HepG2 (cell line): ENCODE results near the gene MAGI1. TPM values are rescaled to one million over a fixed set of nuclear protein-coding genes. Genes with fewer than 3 reads are reported as not detected.

Source experiments
- ATAC-seq: fragments of 200-7000 bp; cut with Tn5 transposase; 3 replicates; pipeline ENCODE4 v1.9.1; 2020; ENCODE audit warnings: mild to moderate bottlenecking, moderate library complexity
- BruUV-seq: library from RNA; stranded (reverse); fragments of 400-500 nt; replicated peaks from 2 replicates; lab custom pipeline; 2021; lab: Mats Ljungman, UMichigan
- CTCF ChIA-PET: fragments of 300-600 bp; formaldehyde crosslinking; extraction: SDS; loops from one replicate; lab custom pipeline; 2021; ENCODE audit warnings: low total read pairs, inconsistent platforms, low intra/inter-chr PET ratio; lab: Yijun Ruan, JAX
- POLR2A ChIA-PET: fragments of 350-600 bp; sonication (Branson Sonifier 250); formaldehyde crosslinking; loops from one replicate; lab custom pipeline; 2020; ENCODE audit warnings: antibody characterized with exemption, inconsistent platforms; lab: Yijun Ruan, JAX
- DNase-seq: peaks from one replicate; pipeline ENCODE4 v3.0.0-alpha.2; 2015; ENCODE audit warnings: low spot score
- FAIRE-seq: peaks from 3 replicates; lab custom pipeline; 2011; peaks lifted over from hg19 to GRCh38; lab: Jason Lieb, UNC
- H2AFZ ChIP-seq: one replicate; pipeline ENCODE4 v1.6.1; 2011; ENCODE audit warnings: low read length, inconsistent platforms
- H3K27ac ChIP-seq: fragments of 300-600 bp; 3 replicates; pipeline ENCODE4 v1.8.0; 2011; ENCODE audit warnings: mixed run types, mild to moderate bottlenecking, mixed read lengths, low read length, inconsistent platforms; ENCODE audit not compliant: insufficient read depth; ENCODE audit errors: extremely low read length
- H3K27me3 ChIP-seq, 2 experiments: fragments of 200-600 bp in 1 of 2; 2 replicates in 1 of 2; 3 replicates in 1 of 2; pipeline versions ENCODE4 v1.6.0 to v1.8.0; 2011; ENCODE audit warnings: low read length in 2 of 2, mild to moderate bottlenecking in 2 of 2, moderate library complexity in 2 of 2, inconsistent platforms in 1 of 2; ENCODE audit not compliant: insufficient read depth in 2 of 2, control insufficient read depth in 1 of 2
- H3K36me3 ChIP-seq, 2 experiments: fragments of 200-600 bp in 1 of 2; replicated peaks in 1 of 2; 2 replicates in 1 of 2; 3 replicates in 1 of 2; pipeline versions ENCODE4 v1.5.1 to v1.8.0; 2011; ENCODE audit warnings: low read length in 2 of 2, inconsistent platforms in 1 of 2; ENCODE audit not compliant: insufficient read depth in 2 of 2, control insufficient read depth in 1 of 2
- H3K4me1 ChIP-seq: 2 replicates; pipeline ENCODE4 v1.5.1; 2012; ENCODE audit warnings: low read length, inconsistent platforms; ENCODE audit not compliant: insufficient read depth
- H3K4me2 ChIP-seq: 2 replicates; pipeline ENCODE4 v1.6.0; 2011; ENCODE audit warnings: low read depth, low read length, inconsistent platforms
- H3K4me3 ChIP-seq, 3 experiments: fragments of 200-600 bp in 1 of 3; sonication (generic), shearing (Covaris generic) in 1 of 3; replicated peaks in 1 of 3; 2 replicates each; pipeline ENCODE4 v1.5.1; 2011 to 2016; ENCODE audit warnings: low read length in 3 of 3, inconsistent platforms in 2 of 3, low read depth in 2 of 3, mild to moderate bottlenecking in 2 of 3, control low read depth in 1 of 3, mixed read lengths in 1 of 3; ENCODE audit not compliant: insufficient read depth in 1 of 3
- H3K79me2 ChIP-seq: one replicate; pipeline ENCODE4 v1.6.1; 2011; ENCODE audit warnings: low read length, inconsistent platforms; ENCODE audit not compliant: insufficient read depth
- H3K9ac ChIP-seq: 2 replicates; pipeline ENCODE4 v1.6.0; 2011; ENCODE audit warnings: mild to moderate bottlenecking, low read depth, low read length, inconsistent platforms; ENCODE audit not compliant: insufficient read depth
- H3K9me3 ChIP-seq: 2 replicates; pipeline ENCODE4 v1.5.1; 2012; ENCODE audit warnings: mild to moderate bottlenecking, low read length
- H4K20me1 ChIP-seq: 2 replicates; pipeline ENCODE4 v1.6.0; 2011; ENCODE audit warnings: inconsistent platforms, mild to moderate bottlenecking, low read length, moderate library complexity; ENCODE audit not compliant: insufficient read depth
- FOXC1 ChIP-seq: sonication (generic); formaldehyde crosslinking; IDR thresholded peaks from 2 replicates; pipeline ENCODE4 v1.8.0; 2022; ENCODE audit warnings: mild to moderate bottlenecking, missing genetic modification reagents, borderline replicate concordance
- MTA1 ChIP-seq: sonication (generic); formaldehyde crosslinking; IDR thresholded peaks from 2 replicates; pipeline ENCODE4 v1.4.0; 2020; ENCODE audit warnings: missing genetic modification reagents, mild to moderate bottlenecking, borderline replicate concordance
- NR2C2 ChIP-seq: sonication (generic); formaldehyde crosslinking; IDR thresholded peaks from 2 replicates; pipeline ENCODE4 v1.4.0; 2020; ENCODE audit warnings: missing genetic modification reagents, mild to moderate bottlenecking, moderate library complexity, borderline replicate concordance
- SP1 ChIP-seq, 2 experiments: fragments of 450-650 bp in 1 of 2; sonication (generic) in 1 of 2; formaldehyde crosslinking in 1 of 2; IDR thresholded peaks; 2 replicates each; pipeline versions ENCODE4 v1.4.0 to v1.6.1; 2016 to 2020; ENCODE audit warnings: missing genetic modification reagents in 1 of 2
- TP53 ChIP-seq: sonication (generic); formaldehyde crosslinking; conservative IDR thresholded peaks from 2 replicates; pipeline ENCODE4 v1.4.0; 2020; ENCODE audit warnings: missing genetic modification reagents
- YY1 ChIP-seq: IDR thresholded peaks from 2 replicates; pipeline ENCODE4 v1.6.1; 2011; ENCODE audit warnings: low read length, low read depth, moderate library complexity, mild to moderate bottlenecking; ENCODE audit not compliant: insufficient read depth, insufficient replicate concordance
- ZFP82 ChIP-seq: sonication (generic); formaldehyde crosslinking; IDR thresholded peaks from 2 replicates; pipeline ENCODE4 v1.5.1; 2020; ENCODE audit warnings: mild to moderate bottlenecking, missing genetic modification reagents, borderline replicate concordance
- ZNF597 ChIP-seq: sonication (generic); formaldehyde crosslinking; IDR thresholded peaks from 2 replicates; pipeline ENCODE4 v1.5.0; 2020; ENCODE audit warnings: missing genetic modification reagents
- WGBS: methylation state at CpG from one replicate; pipeline ENCODE4 v1.1.6; 2017; ENCODE audit warnings: low lambda C conversion rate; 5-methylcytosine and 5-hydroxymethylcytosine counted together
- in situ Hi-C: cut with HindIII; loops from 2 replicates; pipeline ENCODE4 v1.10.0; 2017; ENCODE audit warnings: low pct_unique_long_range_greater_than_20kb; ENCODE audit not compliant: extremely low pct_ligation_motif_present
- intact Hi-C: fragments of 100-400 bp; cut with micrococcal nuclease; formaldehyde crosslinking; loops from one replicate; pipeline ENCODE4 v1.10.0; 2022; ENCODE audit not compliant: unreplicated experiment
- polyA plus RNA-seq, 8 experiments: library from polyadenylated mRNA; depleted of rRNA in 3 of 8; stranded (reverse) in 7 of 8; unstranded in 1 of 8; fragments of >200 nt; fragmentation: Illumina TruSeq in 4 of 8; extraction: Trizol in 4 of 8; gene quantifications; 2 replicates each; pipeline versions ENCODE4 v1.2.1 to v1.2.3, GENCODE V29; 2011 to 2016; ENCODE audit warnings: low read depth in 4 of 8, missing spikeins in 1 of 8, mixed read lengths in 1 of 8; ENCODE audit not compliant: insufficient read depth in 1 of 8
- total RNA-seq, 5 experiments: library from RNA; depleted of rRNA; stranded (reverse); fragments of >200 nt; fragmentation: Illumina TruSeq; extraction: Trizol; gene quantifications; 2 replicates each; pipeline ENCODE4 v1.2.3, GENCODE V29; 2016; ENCODE audit warnings: low read depth in 1 of 5

The MAGI1 gene
- total and polyA plus RNA-seq, 2 of the 13 experiments (the other 11 are each of a cell fraction or from before 2014, with no cell fraction given) = 22.2 to 26.0 TPM

GRCh38 chr3:65884071-65884470 is 154.6 kb downstream of the MAGI1 start:
- peaks cover 24% of the 10 kb centered on the region for H4K20me1 ChIP-seq
- intact Hi-C loops = no loop called here
- no peak for FAIRE-seq
- peaks cover 69% of the 10 kb centered on the region for H3K79me2 ChIP-seq
- H2AFZ ChIP-seq = no peak overlapping the region
- H3K27ac ChIP-seq = no peak overlapping the region
- BruUV-seq = no TSS peak
- WGBS = 95% methylated on average over 4 of the region's 4 CpGs
- H3K36me3 ChIP-seq = no peaks in the 10 kb centered on the region
- peaks cover 19% of the 10 kb centered on the region for H3K4me1 ChIP-seq
- no peak for DNase-seq
- no peaks in the 10 kb centered on the region for H3K27me3 ChIP-seq
- H3K4me2 ChIP-seq = 0 out of 2 replicates have a peak overlapping the region, but pooled peaks have one; percentile 4
- ChIA-PET CTCF (no interaction called here), POLR2A (no interaction called here)
- no peak overlapping the region for H3K4me3 ChIP-seq
- H3K9ac ChIP-seq = no peak overlapping the region
- no peak for TF ChIP-seq SP1 (IDR thresholded peaks at IDR 0.05)
- TF ChIP-seq SP1 (CRISPR knock-in tag; IDR thresholded peaks at IDR 0.05) = no peak
- TF ChIP-seq YY1 = no peak
- no peak for TF ChIP-seq ZNF597 (CRISPR knock-in tag)
- TF ChIP-seq ZFP82 (CRISPR knock-in tag) = no peak
- no peak for TF ChIP-seq FOXC1 (CRISPR knock-in tag)
- TF ChIP-seq TP53 (CRISPR knock-in tag) = no peak
- no peak for TF ChIP-seq MTA1 (CRISPR knock-in tag)
- no peak for TF ChIP-seq NR2C2 (CRISPR knock-in tag)
- in situ Hi-C loops = no loop called here
- peak; percentile 39; the same call in 1 of the 3 replicates for ATAC-seq
- H3K9me3 ChIP-seq = no peaks in the 10 kb centered on the region
